ENCODE results near the gene RUNX3. TPM values are rescaled to one million over a fixed set of nuclear protein-coding genes. Genes with fewer than 3 reads are reported as not detected.

RUNX3 gene
- total RNA-seq, 1 experiment from 2014 or later, result 22.6 TPM

GRCh38 chr1:24904731-24905354, 25.2 kb downstream of the RUNX3 start:
- Histone ChIP-seq H3K9me2 (ENCODE audit: insufficient read depth) (no peaks in the 10 kb centered on the region), H3K27me3 (ENCODE audit: insufficient read depth, low read length) (no peaks in the 10 kb centered on the region), H3K79me2 (ENCODE audit: insufficient read depth, low read length) (no peaks in the 10 kb centered on the region), H3K4me1 (ENCODE audit: control insufficient read depth in 1 of 2, insufficient read depth in 2 of 2, low read length in 2 of 2) (no peaks in the 10 kb centered on the region), H3K4me3 (replicated peaks in 1 of 2; ENCODE audit: low read depth in 1 of 2, low read length in 2 of 2) (no peak overlapping the region), H3K27ac (ENCODE audit: low read depth, low read length) (no peak overlapping the region), H3K36me3 (ENCODE audit: control insufficient read depth in 1 of 2, insufficient read depth in 2 of 2, low read length in 2 of 2) (peaks cover 0 to 5% of the 10 kb centered on the region in 2 experiments; a peak in 2 of 4 replicates), H3K4me2 (ENCODE audit: low read length) (no peak overlapping the region), H4K20me1 (ENCODE audit: insufficient read depth) (no peaks in the 10 kb centered on the region), H3K9ac (ENCODE audit: low read length) (no peak overlapping the region), H3K9me3 (ENCODE audit: control insufficient read depth in 1 of 2, insufficient read depth in 1 of 2, low read depth in 1 of 2, low read length in 2 of 2) (no peaks in the 10 kb centered on the region; a peak in 1 of 4 replicates), H2AFZ (ENCODE audit: low read depth, low read length, poor library complexity, severe bottlenecking) (no peak overlapping the region)
- intact Hi-C loops (cut with micrococcal nuclease), result no loop called here
- ChIA-PET CTCF (no interaction called here), RAD21 (ENCODE audit: low non-redundant PET in 1 of 2, low total read pairs in 2 of 2, uncharacterized antibody in 2 of 2, unreplicated experiment in 2 of 2) (no interaction called here), POLR2A (no interaction called here)
- no peak for DNase-seq (ENCODE audit: low read depth, low spot score)
- BruUV-seq (replicated peaks), result no TSS peak
- TF ChIP-seq EZH2phosphoT487 (IDR thresholded peaks at IDR 0.05; ENCODE audit: borderline replicate concordance), result no peak
- TF ChIP-seq RAD21 (IDR thresholded peaks at IDR 0.05; ENCODE audit: low read depth), result no peak
- TF ChIP-seq, protein P1, sequence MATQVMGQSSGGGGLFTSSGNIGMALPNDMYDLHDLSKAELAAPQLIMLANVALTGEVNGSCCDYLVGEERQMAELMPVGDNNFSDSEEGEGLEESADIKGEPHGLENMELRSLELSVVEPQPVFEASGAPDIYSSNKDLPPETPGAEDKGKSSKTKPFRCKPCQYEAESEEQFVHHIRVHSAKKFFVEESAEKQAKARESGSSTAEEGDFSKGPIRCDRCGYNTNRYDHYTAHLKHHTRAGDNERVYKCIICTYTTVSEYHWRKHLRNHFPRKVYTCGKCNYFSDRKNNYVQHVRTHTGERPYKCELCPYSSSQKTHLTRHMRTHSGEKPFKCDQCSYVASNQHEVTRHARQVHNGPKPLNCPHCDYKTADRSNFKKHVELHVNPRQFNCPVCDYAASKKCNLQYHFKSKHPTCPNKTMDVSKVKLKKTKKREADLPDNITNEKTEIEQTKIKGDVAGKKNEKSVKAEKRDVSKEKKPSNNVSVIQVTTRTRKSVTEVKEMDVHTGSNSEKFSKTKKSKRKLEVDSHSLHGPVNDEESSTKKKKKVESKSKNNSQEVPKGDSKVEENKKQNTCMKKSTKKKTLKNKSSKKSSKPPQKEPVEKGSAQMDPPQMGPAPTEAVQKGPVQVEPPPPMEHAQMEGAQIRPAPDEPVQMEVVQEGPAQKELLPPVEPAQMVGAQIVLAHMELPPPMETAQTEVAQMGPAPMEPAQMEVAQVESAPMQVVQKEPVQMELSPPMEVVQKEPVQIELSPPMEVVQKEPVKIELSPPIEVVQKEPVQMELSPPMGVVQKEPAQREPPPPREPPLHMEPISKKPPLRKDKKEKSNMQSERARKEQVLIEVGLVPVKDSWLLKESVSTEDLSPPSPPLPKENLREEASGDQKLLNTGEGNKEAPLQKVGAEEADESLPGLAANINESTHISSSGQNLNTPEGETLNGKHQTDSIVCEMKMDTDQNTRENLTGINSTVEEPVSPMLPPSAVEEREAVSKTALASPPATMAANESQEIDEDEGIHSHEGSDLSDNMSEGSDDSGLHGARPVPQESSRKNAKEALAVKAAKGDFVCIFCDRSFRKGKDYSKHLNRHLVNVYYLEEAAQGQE (IDR thresholded peaks at IDR 0.05; ENCODE audit: low read depth), result no peak
- TF ChIP-seq ELF1 (IDR thresholded peaks at IDR 0.05; ENCODE audit: borderline replicate concordance, low read depth), result no peak
- no peak for TF ChIP-seq ZFX (IDR thresholded peaks at IDR 0.05)
- TF ChIP-seq ZBTB33 (IDR thresholded peaks at IDR 0.05; ENCODE audit: extremely low read depth, insufficient replicate concordance, low read length), result no peak
- TF ChIP-seq CBX3 (IDR thresholded peaks at IDR 0.05; ENCODE audit: low read depth), result no peak
- no peak for TF ChIP-seq ZNF274 (IDR thresholded peaks at IDR 0.05; ENCODE audit: low read depth, low read length)
- TF ChIP-seq FOSL1 (IDR thresholded peaks at IDR 0.05; ENCODE audit: low read depth), result no peak
- TF ChIP-seq SP1 (IDR thresholded peaks at IDR 0.05; ENCODE audit: low read depth), result no peak
- no peak for TF ChIP-seq CTCF (IDR thresholded peaks at IDR 0.05 in 2 of 3, conservative IDR thresholded peaks at IDR 0.05 in 1 of 3; ENCODE audit: borderline replicate concordance in 1 of 3, insufficient read depth in 1 of 3, low read depth in 2 of 3, low read length in 2 of 3)
- no peak for TF ChIP-seq SIN3A (IDR thresholded peaks at IDR 0.05; ENCODE audit: low read depth)
- no peak for TF ChIP-seq EGR1 (IDR thresholded peaks at IDR 0.05; ENCODE audit: low read depth)
- no peak for TF ChIP-seq MAX (IDR thresholded peaks at IDR 0.05)
- TF ChIP-seq JUND (IDR thresholded peaks at IDR 0.05), result no peak
- ATAC-seq, result no peak
